Activated T-helper 17 cell treated with anti-CD3 and anti-CD28 coated beads, Interleukin-2, amount 50 U/mL, for 72 hours (primary cell): ENCODE results near the gene STIM1. TPM values are rescaled to one million over a fixed set of nuclear protein-coding genes. Genes with fewer than 3 reads are reported as not detected.

Experiments used
- ATAC-seq: fragments of 150-1000 bp; cut with Tn5 transposase; replicated peaks from 2 replicates; pipeline ENCODE4 v1.10.0; 2021; ENCODE audit warnings: mild to moderate bottlenecking, moderate library complexity
- H3K27ac Mint-ChIP-seq: one replicate; pipeline ENCODE4 v1.8.0; 2022; ENCODE audit warnings: mixed read lengths
- H3K27me3 Mint-ChIP-seq: one replicate; pipeline ENCODE4 v1.8.0; 2022; ENCODE audit warnings: mixed read lengths
- H3K36me3 Mint-ChIP-seq: one replicate; pipeline ENCODE4 v1.8.0; 2022; ENCODE audit warnings: low read depth, mild to moderate bottlenecking, mixed read lengths
- H3K4me1 Mint-ChIP-seq: one replicate; pipeline ENCODE4 v1.8.0; 2022; ENCODE audit warnings: mixed read lengths
- H3K4me3 Mint-ChIP-seq: one replicate; pipeline ENCODE4 v1.8.0; 2022; ENCODE audit warnings: mild to moderate bottlenecking, mixed read lengths
- H3K9me3 Mint-ChIP-seq: one replicate; pipeline ENCODE4 v1.8.0; 2022; ENCODE audit warnings: mixed read lengths
- total RNA-seq, 2 donors: library from RNA; stranded (reverse); gene quantifications; one replicate each; pipeline ENCODE4 v1.2.3, GENCODE V29; 2022

The STIM1 gene
- total RNA-seq, 2 donors from 2014 or later, result 68.8 to 82.7 TPM

DNA sequence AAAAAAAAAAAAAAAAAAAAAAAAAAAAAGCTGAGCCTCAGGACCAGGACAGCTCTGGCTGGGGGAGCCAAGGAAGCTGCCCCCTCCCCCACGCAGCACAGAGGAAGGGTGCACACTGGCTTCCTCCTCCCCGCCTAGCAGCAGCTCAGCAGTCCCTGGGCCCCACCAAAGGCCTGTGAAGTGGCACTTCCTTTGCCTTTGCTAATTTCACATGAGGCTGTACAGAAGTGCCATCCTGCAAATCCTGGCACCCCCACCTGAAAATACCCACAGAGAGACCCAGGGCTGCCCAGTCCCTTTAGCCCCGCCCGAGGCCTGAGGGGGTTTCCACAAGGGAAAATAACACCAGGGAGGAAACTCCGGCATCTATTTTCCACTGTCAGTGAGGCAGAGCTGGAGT lies 18.6 kb upstream of the STIM1 start:
- peak overlapping the region; percentile 93 for H3K27ac Mint-ChIP-seq
- H3K4me1 Mint-ChIP-seq, result peaks cover 53% of the 10 kb centered on the region
- no peaks in the 10 kb centered on the region for H3K9me3 Mint-ChIP-seq
- H3K4me3 Mint-ChIP-seq, result peak overlapping the region; percentile 97
- ATAC-seq, result no peak
- H3K27me3 Mint-ChIP-seq, result no peaks in the 10 kb centered on the region
- peaks cover 84% of the 10 kb centered on the region for H3K36me3 Mint-ChIP-seq

- peak overlapping the region; percentile 97 for H3K4me3 Mint-ChIP-seq
- H3K9me3 Mint-ChIP-seq, result no peaks in the 10 kb centered on the region
- peaks cover 76% of the 10 kb centered on the region for H3K36me3 Mint-ChIP-seq
Measured at GRCh38 chr11:3837793-3838192, 17.7 kb upstream of the STIM1 start.

GRCh38 chr11:3838504-3838903 lies 17.0 kb upstream of the STIM1 start:
- no peaks in the 10 kb centered on the region for H3K9me3 Mint-ChIP-seq
- ATAC-seq, result no peak
- peak overlapping the region; percentile 93 for H3K27ac Mint-ChIP-seq
- peaks cover 68% of the 10 kb centered on the region for H3K36me3 Mint-ChIP-seq
- H3K4me3 Mint-ChIP-seq, result peak overlapping the region; percentile 97
- no peaks in the 10 kb centered on the region for H3K27me3 Mint-ChIP-seq
- peaks cover 38% of the 10 kb centered on the region for H3K4me1 Mint-ChIP-seq

More at GRCh38 chr11:3837793-3838192, 17.7 kb upstream of the STIM1 start:
- no peaks in the 10 kb centered on the region for H3K27me3 Mint-ChIP-seq
- peak overlapping the region; percentile 93 for H3K27ac Mint-ChIP-seq
- peaks cover 44% of the 10 kb centered on the region for H3K4me1 Mint-ChIP-seq
- ATAC-seq, result no peak

DNA sequence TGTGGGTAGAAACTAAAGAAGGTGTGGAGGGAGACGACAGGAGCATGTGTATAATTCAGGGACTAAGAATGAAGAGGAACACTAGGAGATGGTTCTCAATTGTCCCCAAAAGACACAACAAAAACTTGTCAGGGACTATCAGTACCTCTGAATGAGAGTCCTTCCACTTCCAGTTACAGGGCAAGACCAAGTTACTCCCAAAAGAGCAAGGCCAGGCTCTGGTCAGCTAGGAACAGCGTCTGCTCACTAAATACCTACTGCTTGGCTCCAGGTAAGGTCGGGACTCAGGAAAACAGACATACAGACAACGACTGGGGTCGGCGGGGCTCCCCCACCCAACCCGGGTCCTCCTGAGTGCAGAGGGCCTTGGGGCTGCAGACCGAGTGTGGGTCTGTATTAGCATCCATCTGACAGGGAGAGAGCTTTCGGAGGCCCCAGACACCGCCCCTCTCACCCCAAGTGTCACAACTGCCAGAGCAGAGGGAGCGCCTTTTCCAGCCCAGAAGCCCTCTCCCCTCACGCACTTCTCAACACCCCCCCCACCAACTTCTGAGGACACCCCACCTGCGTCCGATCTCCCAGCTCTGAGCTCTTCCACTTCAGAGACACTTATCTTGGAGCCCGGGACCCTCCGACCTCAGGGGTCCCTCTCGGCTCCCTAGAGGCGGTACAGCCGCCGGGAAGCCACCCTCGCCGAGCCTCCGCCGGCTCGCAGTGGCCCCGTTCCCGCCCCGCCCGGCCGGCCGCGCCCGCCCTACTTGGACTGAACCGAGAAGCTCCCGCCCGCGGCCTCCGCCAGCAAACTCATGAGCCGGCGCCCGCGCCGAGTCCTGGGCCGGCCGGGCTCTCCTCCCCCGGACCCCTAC lies 15.2 kb upstream of the STIM1 start:
- Mint-ChIP-seq H3K4me1 (peaks cover 30% of the 10 kb centered on the region), H3K36me3 (peaks cover 51% of the 10 kb centered on the region), H3K27ac (peak overlapping the region; percentile 93), H3K9me3 (no peaks in the 10 kb centered on the region), H3K4me3 (peak overlapping the region; percentile 97), H3K27me3 (no peaks in the 10 kb centered on the region)
- no peak for ATAC-seq

DNA sequence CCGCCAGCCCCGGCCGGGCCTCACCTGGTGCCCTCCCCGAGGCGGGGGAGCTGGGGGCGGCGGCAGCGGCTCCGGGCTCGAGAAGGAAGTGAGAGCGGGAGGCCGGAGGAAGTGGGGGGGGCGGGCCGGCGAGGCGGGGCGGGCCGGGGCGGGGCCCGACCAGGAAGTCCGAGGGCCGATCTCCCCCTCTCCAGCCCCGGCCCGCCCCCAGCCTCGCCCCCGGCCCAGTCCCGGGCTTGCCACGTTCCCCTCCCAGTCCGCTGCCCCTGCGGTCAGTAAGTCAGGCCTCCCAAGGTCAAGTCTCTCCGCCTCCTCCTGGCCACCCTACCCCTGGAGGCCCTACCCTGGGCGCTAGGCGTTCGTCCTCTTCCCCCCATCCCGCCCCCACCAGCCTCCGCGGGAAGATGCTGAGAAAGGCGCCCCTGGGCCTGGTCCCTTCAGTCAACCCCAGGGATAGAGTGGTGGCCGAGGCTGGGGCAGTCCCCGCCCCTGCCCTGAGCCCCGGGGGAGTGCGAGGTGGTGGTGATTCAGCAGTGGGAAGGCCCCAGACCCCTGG lies 14.5 kb upstream of the STIM1 start, which contains the start of gene RHOG:
Gene RHOG (minus strand): TSS at position 90 of the 556 bp plus-strand sequence. CDS start 12,821 bp downstream, outside the sequence.
- ATAC-seq, result peak; percentile 82
- peaks cover 44% of the 10 kb centered on the region for H3K36me3 Mint-ChIP-seq

GRCh38 chr11:3841426-3842350 lies 13.8 kb upstream of the STIM1 start:
- Mint-ChIP-seq H3K36me3 (peaks cover 37% of the 10 kb centered on the region), H3K27me3 (no peaks in the 10 kb centered on the region), H3K4me1 (peaks cover 24% of the 10 kb centered on the region), H3K27ac (peak overlapping the region; percentile 93), H3K4me3 (peak overlapping the region; percentile 97), H3K9me3 (no peaks in the 10 kb centered on the region)
- ATAC-seq, result peak; percentile 40

More for the DNA sequence above, 14.5 kb upstream of the STIM1 start, which contains the start of gene RHOG:
- H3K27me3 Mint-ChIP-seq, result no peaks in the 10 kb centered on the region
- peaks cover 24% of the 10 kb centered on the region for H3K4me1 Mint-ChIP-seq
- peak within 1 kb of the TSS; percentile 97 for H3K4me3 Mint-ChIP-seq
- H3K9me3 Mint-ChIP-seq, result no peaks in the 10 kb centered on the region
- H3K27ac Mint-ChIP-seq, result peak within 1 kb of the TSS; percentile 93

DNA sequence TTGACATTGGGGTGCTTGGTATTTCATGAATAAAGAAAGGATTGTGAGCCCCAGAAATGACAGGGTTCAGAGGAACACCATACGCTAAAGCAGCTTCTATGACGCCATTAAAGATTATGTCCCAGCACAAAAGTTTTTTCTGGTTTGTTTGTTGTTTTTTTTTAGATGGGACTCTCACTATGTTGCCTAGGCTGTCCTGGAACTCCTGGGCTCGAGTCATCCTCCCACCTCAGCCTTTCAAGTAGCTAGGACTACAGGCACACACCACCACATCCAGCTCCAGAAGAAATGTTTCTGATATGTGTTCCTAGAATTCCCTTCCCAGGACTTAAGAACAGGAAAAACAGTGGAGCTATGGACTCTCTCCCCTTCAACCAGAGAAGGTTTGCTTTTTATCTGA lies 12.1 kb upstream of the STIM1 start:
- Mint-ChIP-seq H3K4me3 (peak overlapping the region; percentile 51), H3K27me3 (no peaks in the 10 kb centered on the region), H3K27ac (no peak overlapping the region), H3K36me3 (peaks cover 20% of the 10 kb centered on the region), H3K4me1 (peaks cover 13% of the 10 kb centered on the region), H3K9me3 (no peaks in the 10 kb centered on the region)
- no peak for ATAC-seq

- Mint-ChIP-seq H3K4me3 (peak overlapping the region; percentile 3), H3K27ac (no peak overlapping the region), H3K36me3 (peaks cover under 1% of the 10 kb centered on the region), H3K27me3 (no peaks in the 10 kb centered on the region), H3K4me1 (peaks cover 16% of the 10 kb centered on the region), H3K9me3 (no peaks in the 10 kb centered on the region)
- no peak for ATAC-seq
Measured at GRCh38 chr11:3845246-3845645, 10.2 kb upstream of the STIM1 start.

DNA sequence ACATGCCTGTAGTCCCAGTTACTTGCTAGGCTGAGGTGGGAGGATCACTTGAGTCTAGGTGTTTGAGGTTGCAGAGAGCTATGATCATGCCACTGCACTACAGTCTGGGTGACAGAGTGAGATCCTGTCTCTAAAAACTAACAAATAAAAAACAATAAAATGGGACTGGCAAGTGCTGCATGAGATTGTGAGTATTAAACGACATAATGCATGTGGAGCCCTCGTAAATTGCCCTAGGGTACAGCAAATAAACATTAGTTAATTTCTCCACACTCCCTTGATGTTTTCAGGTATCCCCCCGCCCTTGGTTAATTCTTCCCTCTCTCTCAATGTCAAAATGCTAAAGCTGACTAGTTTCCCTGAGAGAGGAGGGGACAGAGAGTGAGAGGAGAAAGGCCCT lies 9.8 kb upstream of the STIM1 start:
- no peaks in the 10 kb centered on the region for H3K27me3 Mint-ChIP-seq
- peaks cover 16% of the 10 kb centered on the region for H3K4me1 Mint-ChIP-seq
- no peak for ATAC-seq
- H3K4me3 Mint-ChIP-seq, result no peak overlapping the region
- no peak overlapping the region for H3K27ac Mint-ChIP-seq
- no peaks in the 10 kb centered on the region for H3K9me3 Mint-ChIP-seq
- no peaks in the 10 kb centered on the region for H3K36me3 Mint-ChIP-seq

DNA sequence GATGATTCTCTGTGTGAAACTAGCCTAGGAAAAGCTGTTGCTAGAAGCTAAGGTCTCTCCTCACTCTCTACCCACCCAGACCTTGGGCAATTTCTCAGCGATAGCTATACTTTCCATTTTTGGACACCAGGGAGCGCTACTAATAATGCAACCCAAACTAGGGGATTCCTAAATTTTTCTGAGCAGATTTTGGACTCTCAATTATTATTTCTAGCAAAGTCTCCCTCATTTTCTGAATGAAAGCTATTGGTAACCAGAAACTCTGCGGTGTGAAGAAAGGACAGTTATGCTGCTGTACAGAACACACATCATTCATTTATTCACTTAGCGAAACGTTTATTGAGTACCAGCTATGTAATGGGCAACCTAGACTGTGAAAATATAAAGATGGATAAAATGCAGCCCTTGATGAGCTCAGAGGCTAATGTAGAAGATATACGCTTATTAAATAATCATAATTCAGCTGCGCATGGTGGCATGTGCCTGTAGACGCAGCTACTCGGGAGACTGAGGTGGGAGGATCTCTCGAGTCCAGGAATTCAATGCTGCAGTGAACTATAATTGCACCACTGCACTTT lies 6.1 kb upstream of the STIM1 start:
- Mint-ChIP-seq H3K4me1 (peaks cover 31% of the 10 kb centered on the region), H3K36me3 (peaks cover under 1% of the 10 kb centered on the region), H3K9me3 (no peaks in the 10 kb centered on the region), H3K27me3 (no peaks in the 10 kb centered on the region), H3K4me3 (no peak overlapping the region), H3K27ac (peak overlapping the region; percentile 32)
- ATAC-seq, result peak; percentile 57

GRCh38 chr11:3853545-3853842 lies 2.0 kb upstream of the STIM1 start:
- Mint-ChIP-seq H3K4me1 (peaks cover 31% of the 10 kb centered on the region), H3K27ac (peak overlapping the region; percentile 81), H3K4me3 (peak overlapping the region; percentile 79), H3K9me3 (no peaks in the 10 kb centered on the region), H3K36me3 (peaks cover 34% of the 10 kb centered on the region), H3K27me3 (no peaks in the 10 kb centered on the region)
- no peak for ATAC-seq

DNA sequence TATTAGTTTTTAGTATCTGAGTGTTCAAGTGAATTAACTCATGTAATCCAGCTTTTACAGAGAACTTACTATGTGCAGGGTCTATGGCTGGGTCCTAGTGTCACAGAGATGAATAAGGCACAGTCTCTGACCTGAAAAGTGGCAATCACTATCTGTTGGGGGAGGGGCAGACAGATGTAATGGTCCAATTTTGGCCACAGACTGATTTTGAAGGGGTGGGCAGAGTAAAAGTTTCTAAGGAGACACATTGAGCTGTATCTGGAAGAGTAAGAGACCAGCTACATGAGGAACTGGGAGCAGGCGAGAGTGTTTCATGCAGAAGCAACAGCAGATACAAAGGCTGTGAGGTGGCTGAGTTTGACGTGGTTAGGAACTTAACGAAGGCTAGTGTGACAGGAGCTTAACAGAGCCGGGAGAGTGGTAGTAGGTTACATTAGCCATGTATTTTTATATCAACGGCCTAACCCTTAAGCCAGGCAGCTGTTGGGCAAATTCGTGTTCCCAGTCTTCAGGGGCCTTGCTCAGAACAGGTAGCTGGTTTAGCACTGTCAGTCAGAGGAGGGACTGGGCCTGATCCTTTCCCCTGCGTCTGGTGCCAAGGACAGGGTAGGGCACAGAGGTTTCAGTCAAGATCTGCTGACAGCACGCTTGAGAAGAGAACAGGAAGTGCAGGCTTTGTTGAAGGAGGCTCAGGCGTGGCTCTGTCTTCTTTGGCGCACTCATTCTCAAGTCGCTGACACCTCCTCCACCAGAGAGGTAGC lies 1.4 kb upstream of the STIM1 start:
- Mint-ChIP-seq H3K4me3 (peak overlapping the region; percentile 79), H3K27ac (peak overlapping the region; percentile 81), H3K36me3 (peaks cover 34% of the 10 kb centered on the region), H3K27me3 (no peaks in the 10 kb centered on the region), H3K4me1 (peaks cover 35% of the 10 kb centered on the region), H3K9me3 (no peaks in the 10 kb centered on the region)
- ATAC-seq, result peak; percentile 62

GRCh38 chr11:3854660-3854976 lies 846 bp upstream of the STIM1 start:
- no peak for ATAC-seq
- peak overlapping the region; percentile 79 for H3K4me3 Mint-ChIP-seq
- peaks cover 36% of the 10 kb centered on the region for H3K4me1 Mint-ChIP-seq
- H3K27ac Mint-ChIP-seq, result peak overlapping the region; percentile 81
- H3K9me3 Mint-ChIP-seq, result no peaks in the 10 kb centered on the region
- peaks cover 34% of the 10 kb centered on the region for H3K36me3 Mint-ChIP-seq
- H3K27me3 Mint-ChIP-seq, result no peaks in the 10 kb centered on the region
